Stimulated activated CD8-positive, alpha-beta memory T cell treated with anti-CD3 and anti-CD28 coated beads, Interleukin-12 subunit alpha, Interleukin-12 subunit beta, amount 100 ng/mL, for 24 hours (primary cell): ENCODE results near the gene TYRO3.
"Not testable (repeated sequence)": the region's sequence is repeated elsewhere in the genome, so short reads cannot be mapped to it uniquely, and the experiment has no call there.

ENCODE experiments used
- DNase-seq: peaks from one replicate; pipeline ENCODE4 v3.0.0-alpha.2; 2020; ENCODE audit errors: extremely low read depth

Gene TYRO3

DNA sequence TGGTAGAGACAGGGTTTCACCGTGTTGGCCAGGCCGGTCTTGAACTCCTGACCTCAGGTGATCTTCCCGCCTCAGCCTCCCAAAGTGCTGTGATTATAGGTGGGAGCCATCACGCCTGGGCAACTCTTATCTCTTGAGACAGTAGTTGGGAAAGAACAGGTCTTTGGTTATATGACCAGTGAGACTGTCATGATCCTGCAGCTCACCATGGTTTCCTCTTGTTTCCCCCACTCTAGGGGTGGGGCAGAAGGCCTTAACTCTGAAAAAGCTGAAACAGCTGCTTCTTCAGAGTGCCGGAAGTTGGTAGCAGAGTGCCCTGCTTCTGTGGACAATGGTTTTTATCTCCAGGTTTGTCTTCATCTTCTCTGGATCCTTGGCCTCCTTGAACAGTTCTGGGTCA, 4.7 kb upstream of the TYRO3 start:
- no peak for DNase-seq

DNA sequence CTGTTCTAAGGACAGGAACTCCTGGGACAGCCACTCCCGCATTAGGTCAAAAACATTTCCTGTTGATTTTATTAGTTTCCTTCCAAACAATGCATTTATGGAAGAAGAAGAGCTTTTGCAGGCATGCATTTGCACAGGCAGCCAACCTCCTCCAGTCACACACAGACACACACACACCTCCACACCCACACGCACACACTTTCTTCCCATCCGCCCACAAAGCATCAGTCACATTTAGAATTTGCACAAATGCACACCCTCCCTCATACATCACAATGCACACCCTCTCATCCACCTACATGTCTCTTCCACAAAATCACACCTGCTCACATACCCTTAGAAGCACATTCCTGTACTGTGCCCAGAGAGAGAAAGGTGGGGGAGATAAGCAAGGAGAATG, 4.1 kb upstream of the TYRO3 start:
- DNase-seq = no peak

- no peak for DNase-seq
These were observed 2.3 kb upstream of the TYRO3 start for GRCh38 chr15:41556677-41557076.

GRCh38 chr15:41557673-41558399, 1.2 kb upstream of the TYRO3 start:
- DNase-seq = peak; percentile 38

DNA sequence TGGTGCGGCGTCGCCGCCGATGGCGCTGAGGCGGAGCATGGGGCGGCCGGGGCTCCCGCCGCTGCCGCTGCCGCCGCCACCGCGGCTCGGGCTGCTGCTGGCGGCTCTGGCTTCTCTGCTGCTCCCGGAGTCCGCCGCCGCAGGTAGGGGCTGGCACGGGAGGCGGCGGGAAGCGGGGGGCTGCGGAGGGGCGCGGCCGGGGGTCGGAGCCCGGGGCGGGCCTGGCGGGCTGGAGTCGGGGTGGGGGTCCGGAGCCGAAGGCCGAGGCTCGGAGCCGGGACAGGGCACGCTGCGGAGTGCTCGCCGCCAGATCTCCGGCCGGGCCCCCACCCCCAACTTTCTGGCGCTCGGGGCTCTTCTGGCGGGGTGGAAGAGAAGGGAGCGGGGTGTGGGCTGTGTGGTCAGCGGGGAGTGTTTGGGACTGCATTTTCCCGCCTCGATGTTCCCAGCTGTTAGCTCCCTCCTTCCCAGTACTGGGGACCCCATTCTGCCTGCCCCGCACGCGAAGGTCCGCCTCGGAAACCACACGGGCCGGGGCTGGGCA, 299 bp downstream of the TYRO3 start:
- DNase-seq = no peak

DNA sequence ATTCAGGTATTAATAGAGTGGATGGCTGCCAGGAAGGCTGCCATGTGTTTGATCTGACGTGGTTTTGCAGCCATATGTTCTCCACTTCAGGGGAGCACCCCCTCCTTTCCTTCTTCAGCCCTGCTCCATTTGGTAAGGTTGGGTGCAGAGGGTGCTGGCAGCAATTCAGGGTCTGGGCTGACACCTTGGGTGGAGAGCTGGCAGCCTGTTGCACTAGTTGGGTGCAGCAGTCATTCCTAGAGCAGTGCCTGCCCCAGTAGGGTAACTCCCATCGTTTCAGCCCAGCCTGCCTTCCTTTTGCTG, 1.5 kb downstream of the TYRO3 start:
- no peak for DNase-seq

- DNase-seq = no peak
These were observed 2.2 kb downstream of the TYRO3 start for GRCh38 chr15:41561104-41561776.

- DNase-seq = no peak
These were observed 2.7 kb downstream of the TYRO3 start for GRCh38 chr15:41561777-41562145.

- DNase-seq = no peak
These were observed 3.2 kb downstream of the TYRO3 start for GRCh38 chr15:41562244-41562643.

DNA sequence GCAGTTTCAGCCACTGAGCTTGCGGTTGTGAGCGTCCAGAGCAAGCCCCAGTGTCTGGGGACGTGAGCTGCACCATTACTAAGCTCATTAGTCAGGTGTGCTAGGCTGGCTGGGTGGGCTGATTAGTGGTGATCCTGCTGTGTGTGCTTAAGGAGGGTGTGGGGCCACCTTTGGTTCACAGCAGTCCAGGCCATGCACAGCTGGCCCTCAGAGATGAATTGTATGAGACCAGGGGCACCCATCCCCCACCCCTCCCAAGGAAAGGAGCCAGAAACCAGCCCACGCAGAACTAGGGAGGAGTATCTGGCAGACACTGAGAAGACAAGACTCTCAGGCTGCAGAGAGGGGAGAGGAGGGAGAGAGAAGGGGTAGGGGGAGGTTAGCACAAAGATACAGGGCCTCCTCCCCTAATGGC, 3.8 kb downstream of the TYRO3 start:
- DNase-seq = no peak

DNA sequence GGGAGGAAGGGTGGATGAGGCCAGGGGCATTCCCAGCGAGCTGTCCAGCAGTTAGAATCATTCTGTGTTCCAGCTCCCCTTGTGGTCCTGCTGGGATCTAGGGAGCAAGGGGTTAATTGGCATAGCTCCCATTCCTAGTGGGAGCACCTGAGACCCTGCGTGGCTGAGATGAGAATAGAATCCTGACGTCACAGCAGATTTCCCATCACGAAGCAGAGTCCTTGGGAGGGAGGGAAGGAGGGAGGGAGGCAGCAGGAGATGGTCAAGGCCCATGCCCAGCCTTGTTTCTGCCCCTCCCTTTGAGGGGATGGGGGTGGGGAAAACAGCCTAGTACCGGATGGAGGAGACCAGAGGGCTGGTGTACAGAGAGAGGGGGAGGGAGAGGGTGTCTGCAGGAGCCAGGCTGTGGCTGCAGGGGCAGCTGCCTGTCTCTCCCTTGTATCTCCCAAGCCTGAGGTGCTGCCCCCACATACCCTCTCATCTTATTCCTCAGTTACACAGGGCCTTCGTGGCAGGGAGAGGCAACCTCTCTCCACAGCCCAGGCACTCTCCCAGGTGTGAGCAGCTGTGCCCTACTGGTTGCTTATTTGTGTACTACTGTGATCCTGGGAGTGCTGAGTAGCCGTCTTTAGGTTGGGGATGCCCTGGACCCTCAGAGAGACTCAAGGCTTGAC, 5.4 kb downstream of the TYRO3 start:
- DNase-seq = no peak

GRCh38 chr15:41564960-41565502, 6.0 kb downstream of the TYRO3 start:
- DNase-seq = no peak

- DNase-seq = no peak
These were observed 6.7 kb downstream of the TYRO3 start for GRCh38 chr15:41565702-41566101.

- no peak for DNase-seq
These were observed 7.3 kb downstream of the TYRO3 start for GRCh38 chr15:41566121-41566885.

GRCh38 chr15:41567261-41567660, 8.2 kb downstream of the TYRO3 start:
- DNase-seq = no peak

DNA sequence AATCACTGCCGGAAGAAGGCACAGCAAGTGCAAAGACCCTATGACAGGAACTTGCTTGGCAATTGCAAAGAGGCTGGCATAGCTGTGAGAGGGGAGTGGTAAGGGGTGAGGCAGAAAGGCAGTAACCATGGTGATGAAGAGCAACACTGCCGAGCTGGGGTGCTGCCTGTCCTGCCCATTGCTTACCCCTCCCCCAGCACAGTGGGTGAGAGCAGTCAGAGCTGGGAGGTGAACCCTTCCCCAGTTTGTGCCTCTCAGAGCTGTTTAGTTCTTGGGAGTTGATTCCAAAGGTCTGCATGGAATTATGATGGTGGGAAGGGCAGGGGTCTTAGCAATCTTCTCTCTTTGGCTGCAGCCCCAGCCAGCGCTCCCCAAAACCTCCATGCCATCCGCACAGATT, 8.8 kb downstream of the TYRO3 start:
- DNase-seq = no peak

DNA sequence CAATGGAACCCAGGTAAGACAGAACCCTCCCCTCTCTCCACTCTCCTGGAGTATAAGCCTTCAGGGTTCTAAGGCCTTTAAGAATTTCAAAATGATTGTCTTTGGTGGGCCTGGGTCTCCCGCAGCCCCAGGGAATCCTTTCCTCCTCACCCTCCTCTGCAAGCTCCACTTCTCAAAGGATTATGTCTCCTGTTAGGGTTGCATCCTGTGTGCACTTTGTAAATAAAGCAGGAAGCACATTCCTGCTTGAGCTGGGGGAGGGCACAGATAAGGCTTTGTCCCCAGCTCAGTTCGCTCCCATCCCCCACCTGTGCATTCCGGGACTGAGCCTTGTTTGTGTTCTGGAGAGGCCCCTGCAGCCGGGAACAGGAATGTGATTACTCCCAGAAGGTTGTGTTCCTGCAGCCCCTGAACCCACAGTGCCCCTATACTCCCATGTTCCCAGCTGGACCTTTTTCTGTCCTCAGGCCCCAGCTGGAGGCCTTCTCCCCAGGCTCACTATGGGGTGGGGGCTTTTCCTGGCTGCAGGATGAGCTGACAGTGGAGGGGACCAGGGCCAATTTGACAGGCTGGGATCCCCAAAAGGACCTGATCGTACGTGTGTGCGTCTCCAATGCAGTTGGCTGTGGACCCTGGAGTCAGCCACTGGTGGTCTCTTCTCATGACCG, 9.5 kb downstream of the TYRO3 start:
- no peak for DNase-seq

GRCh38 chr15:41569232-41569631, 10.2 kb downstream of the TYRO3 start:
- not testable (repeated sequence) for DNase-seq

DNA sequence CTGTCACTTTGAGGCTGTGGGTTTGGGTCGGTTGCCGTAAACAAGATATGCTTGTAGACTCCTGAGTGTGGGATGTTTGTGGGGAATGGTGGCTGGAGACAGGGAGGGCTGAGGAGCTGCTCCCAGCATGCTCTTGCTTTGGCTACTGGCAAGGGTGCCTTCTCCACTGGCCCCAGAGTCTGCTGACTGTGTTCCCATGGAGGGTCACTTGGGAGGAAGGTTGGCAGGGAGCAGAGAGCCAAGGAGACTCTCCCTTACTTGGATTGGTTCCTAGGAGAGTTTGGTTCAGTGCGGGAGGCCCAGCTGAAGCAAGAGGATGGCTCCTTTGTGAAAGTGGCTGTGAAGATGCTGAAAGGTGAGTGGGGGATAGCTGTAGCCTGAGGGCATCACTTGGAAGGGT, 11.8 kb downstream of the TYRO3 start:
- DNase-seq = no peak

- no peak for DNase-seq
These were observed 12.9 kb downstream of the TYRO3 start for GRCh38 chr15:41571948-41572347.

DNA sequence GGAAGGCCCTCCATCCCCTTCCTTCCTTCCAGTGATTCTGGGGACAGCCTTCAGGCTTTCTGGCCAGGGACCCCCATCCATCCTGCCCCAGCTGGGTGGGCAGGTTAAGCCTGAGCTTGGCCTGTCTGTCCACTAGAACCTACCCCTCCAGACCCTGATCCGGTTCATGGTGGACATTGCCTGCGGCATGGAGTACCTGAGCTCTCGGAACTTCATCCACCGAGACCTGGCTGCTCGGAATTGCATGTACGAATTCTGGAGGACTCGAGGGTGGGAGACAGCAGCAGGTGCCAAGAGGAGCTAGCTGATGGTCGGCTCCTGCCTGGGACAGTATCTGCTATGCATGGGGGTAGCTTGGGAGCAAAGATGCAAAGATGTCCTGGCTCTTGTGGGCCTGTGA, 13.9 kb downstream of the TYRO3 start:
- no peak for DNase-seq
